WTC11 (cell line): ENCODE results near the gene GLRA3.

Experiments used
- FOXP4 ChIP-seq: sonication (generic); formaldehyde crosslinking; IDR thresholded peaks from 2 replicates; pipeline ENCODE4 v1.8.0; 2022; ENCODE audit warnings: mild to moderate bottlenecking, missing genetic modification reagents
- OVOL2 ChIP-seq: fragments of 250-450 bp; sonication (Bioruptor Pico); IDR thresholded peaks from 2 replicates; pipeline ENCODE4 v1.9.0; 2021; ENCODE audit warnings: mild to moderate bottlenecking, borderline replicate concordance
- TEAD4 ChIP-seq: sonication (generic); formaldehyde crosslinking; IDR thresholded peaks from 2 replicates; pipeline ENCODE4 v1.8.0; 2022; ENCODE audit warnings: mild to moderate bottlenecking, missing genetic modification reagents
- USF2 ChIP-seq: sonication (generic); formaldehyde crosslinking; IDR thresholded peaks from 2 replicates; pipeline ENCODE4 v1.8.1; 2023; ENCODE audit warnings: mild to moderate bottlenecking, missing genetic modification reagents, moderate library complexity

- TF ChIP-seq OVOL2 (CRISPR knock-in tag) (no peak), TEAD4 (CRISPR knock-in tag) (no peak), USF2 (CRISPR knock-in tag) (no peak), FOXP4 (no peak)
Observed at GRCh38 chr4:174734181-174734580, 94.9 kb downstream of the GLRA3 start.
